ENCODE results near the gene GLDN.

GLDN gene

GRCh38 chr15:51322621-51323296, 18.7 kb upstream of the GLDN start:
- no peak for DNase-seq (ENCODE audit: low read depth)

GRCh38 chr15:51323749-51324148, 17.7 kb upstream of the GLDN start:
- no peak for DNase-seq (ENCODE audit: low read depth)

GRCh38 chr15:51325167-51325566, 16.3 kb upstream of the GLDN start:
- DNase-seq (ENCODE audit: low read depth): no peak

- DNase-seq (ENCODE audit: low read depth): no peak
Observed at GRCh38 chr15:51327081-51327480, 14.4 kb upstream of the GLDN start.

- no peak for DNase-seq (ENCODE audit: low read depth)
Observed at GRCh38 chr15:51328926-51329325, 12.5 kb upstream of the GLDN start.

GRCh38 chr15:51331141-51331540, 10.3 kb upstream of the GLDN start:
- DNase-seq (ENCODE audit: low read depth): no peak

- DNase-seq (ENCODE audit: low read depth): peak; percentile 51
Observed at GRCh38 chr15:51332206-51333147, 9.0 kb upstream of the GLDN start.

- DNase-seq (ENCODE audit: low read depth): no peak
Observed at GRCh38 chr15:51333571-51333970, 7.9 kb upstream of the GLDN start.

- DNase-seq (ENCODE audit: low read depth): no peak
Observed at GRCh38 chr15:51334011-51334451, 7.4 kb upstream of the GLDN start.

- no peak for DNase-seq (ENCODE audit: low read depth)
Observed at GRCh38 chr15:51335087-51335486, 6.4 kb upstream of the GLDN start.

GRCh38 chr15:51335538-51336410, 5.7 kb upstream of the GLDN start:
- DNase-seq (ENCODE audit: low read depth): no peak

GRCh38 chr15:51338496-51338895, 3.0 kb upstream of the GLDN start, which contains the start of gene CYP19A1:
CYP19A1 (minus strand) TSS chr15:51338596; CDS start chr15:51242912, 95,684 bp downstream.
- no peak for DNase-seq (ENCODE audit: low read depth)

GRCh38 chr15:51342227-51342999, 958 bp downstream of the GLDN start:
- no peak for DNase-seq (ENCODE audit: low read depth)

- no peak for DNase-seq (ENCODE audit: low read depth)
Observed at GRCh38 chr15:51343466-51343865, 2.0 kb downstream of the GLDN start.

GRCh38 chr15:51346136-51346535, 4.7 kb downstream of the GLDN start:
- DNase-seq (ENCODE audit: low read depth): no peak

- peak; percentile 57 for DNase-seq (ENCODE audit: low read depth)
Observed at GRCh38 chr15:51348688-51349087, 7.2 kb downstream of the GLDN start.

GRCh38 chr15:51349156-51349844, 7.8 kb downstream of the GLDN start:
- DNase-seq (ENCODE audit: low read depth): peak; percentile 44

GRCh38 chr15:51350723-51351122, 9.3 kb downstream of the GLDN start:
- no peak for DNase-seq (ENCODE audit: low read depth)

GRCh38 chr15:51353976-51354375, 12.5 kb downstream of the GLDN start:
- no peak for DNase-seq (ENCODE audit: low read depth)

GRCh38 chr15:51355096-51355495, 13.6 kb downstream of the GLDN start:
- no peak for DNase-seq (ENCODE audit: low read depth)

- DNase-seq (ENCODE audit: low read depth): no peak
Observed at GRCh38 chr15:51356147-51356546, 14.7 kb downstream of the GLDN start.
